Right lobe of liver (tissue), 4 donors: ENCODE measurements around the gene CENPS.

Source experiments
- POLR2A ChIP-seq: fragments of 450-650 bp; IDR thresholded peaks from one replicate; pipeline ENCODE4 v1.6.1; 2017; ENCODE audit warnings: antibody characterized with exemption, mild to moderate bottlenecking
- TF ChIP-seq, protein P1 (sequence below), 4 donors: fragments of 200-600 bp in 3 of 4; fragments of 450-650 bp in 1 of 4; IDR thresholded peaks; one replicate each; pipeline versions ENCODE4 v1.5.1 to v1.8.0; 2016 to 2022; ENCODE audit warnings: antibody characterized with exemption in 4 of 4, mild to moderate bottlenecking in 2 of 4
- donor health status: DM: no; HTN: no; CAD: no.
- donor health status: DM: no; HTN: no; CAD: no.
- donor health status: DM: no; HTN: yes; CAD: no.

DNA sequence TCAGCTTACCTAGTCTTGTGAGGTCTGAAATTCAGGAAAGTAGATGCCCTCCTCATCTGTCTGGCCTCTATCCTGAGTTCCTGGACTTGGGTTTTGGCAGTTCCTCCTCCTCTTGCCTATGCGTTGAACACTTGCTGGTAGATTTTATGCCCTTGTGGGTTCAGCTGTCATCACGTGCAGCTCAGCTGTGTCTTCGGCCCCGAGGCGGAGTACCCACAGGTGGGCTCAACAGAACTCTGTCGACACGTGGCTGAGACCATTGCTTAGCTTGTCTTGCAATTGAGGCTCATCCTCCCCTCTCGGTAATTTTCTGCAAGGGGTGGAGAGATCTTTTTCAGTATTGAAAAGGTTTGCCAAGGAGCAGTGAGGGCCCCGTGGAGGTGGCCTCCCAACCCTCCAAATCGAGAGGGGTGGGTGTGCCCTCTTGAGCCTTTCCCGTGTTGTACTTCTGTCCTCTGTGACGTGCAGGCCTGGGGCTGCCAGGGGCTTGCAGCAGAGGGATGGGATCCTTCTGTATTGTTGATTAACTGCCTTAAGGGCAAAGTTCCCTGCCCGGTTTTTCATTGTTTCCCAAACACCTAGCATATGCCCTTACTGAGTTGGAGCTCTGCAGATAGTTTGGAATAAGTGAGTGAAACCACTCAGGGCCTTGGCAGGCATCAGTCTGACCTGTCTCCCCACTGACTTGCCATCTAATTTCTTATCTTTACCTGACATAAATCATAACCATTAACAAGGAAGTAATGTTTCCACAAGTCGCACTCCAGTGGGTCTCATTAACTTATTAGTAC is 2.9 kb downstream of the CENPS start:
- TF ChIP-seq, protein P1, sequence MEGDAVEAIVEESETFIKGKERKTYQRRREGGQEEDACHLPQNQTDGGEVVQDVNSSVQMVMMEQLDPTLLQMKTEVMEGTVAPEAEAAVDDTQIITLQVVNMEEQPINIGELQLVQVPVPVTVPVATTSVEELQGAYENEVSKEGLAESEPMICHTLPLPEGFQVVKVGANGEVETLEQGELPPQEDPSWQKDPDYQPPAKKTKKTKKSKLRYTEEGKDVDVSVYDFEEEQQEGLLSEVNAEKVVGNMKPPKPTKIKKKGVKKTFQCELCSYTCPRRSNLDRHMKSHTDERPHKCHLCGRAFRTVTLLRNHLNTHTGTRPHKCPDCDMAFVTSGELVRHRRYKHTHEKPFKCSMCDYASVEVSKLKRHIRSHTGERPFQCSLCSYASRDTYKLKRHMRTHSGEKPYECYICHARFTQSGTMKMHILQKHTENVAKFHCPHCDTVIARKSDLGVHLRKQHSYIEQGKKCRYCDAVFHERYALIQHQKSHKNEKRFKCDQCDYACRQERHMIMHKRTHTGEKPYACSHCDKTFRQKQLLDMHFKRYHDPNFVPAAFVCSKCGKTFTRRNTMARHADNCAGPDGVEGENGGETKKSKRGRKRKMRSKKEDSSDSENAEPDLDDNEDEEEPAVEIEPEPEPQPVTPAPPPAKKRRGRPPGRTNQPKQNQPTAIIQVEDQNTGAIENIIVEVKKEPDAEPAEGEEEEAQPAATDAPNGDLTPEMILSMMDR (IDR thresholded peaks at IDR 0.05): no peak
- TF ChIP-seq POLR2A: no peak
